Hepatocyte (in vitro differentiated cells): ENCODE measurements around the gene ZNF446. TPM values are rescaled to one million over a fixed set of nuclear protein-coding genes. Genes with fewer than 3 reads are reported as not detected.

Experiments used
- DNase-seq: peaks from one replicate; pipeline ENCODE4 v3.0.0-alpha.2; 2016; ENCODE audit warnings: low spot score
- H2AFZ ChIP-seq: fragments of 200-600 bp; sonication (generic); 2 replicates; pipeline ENCODE4 v1.6.0; 2016; ENCODE audit warnings: antibody characterized with exemption, mild to moderate bottlenecking
- H3K27ac ChIP-seq: fragments of 200-600 bp; sonication (generic); 2 replicates; pipeline ENCODE4 v1.5.1; 2016; ENCODE audit warnings: mild to moderate bottlenecking
- H3K27me3 ChIP-seq: fragments of 200-600 bp; sonication (generic); 2 replicates; pipeline ENCODE4 v1.6.1; 2016
- H3K36me3 ChIP-seq: fragments of 200-600 bp; sonication (generic); replicated peaks from 2 replicates; pipeline ENCODE4 v1.5.1; 2016; ENCODE audit warnings: low read depth; ENCODE audit not compliant: insufficient read depth
- H3K4me1 ChIP-seq: fragments of 200-600 bp; sonication (generic); 2 replicates; pipeline ENCODE4 v1.5.1; 2016; ENCODE audit warnings: mild to moderate bottlenecking, moderate library complexity; ENCODE audit not compliant: insufficient read depth
- H3K4me2 ChIP-seq: fragments of 200-600 bp; sonication (generic); 2 replicates; pipeline ENCODE4 v1.6.0; 2016
- H3K4me3 ChIP-seq: fragments of 200-600 bp; sonication (generic); 2 replicates; pipeline ENCODE4 v1.5.1; 2016; ENCODE audit warnings: mild to moderate bottlenecking
- H3K79me2 ChIP-seq: fragments of 200-600 bp; sonication (generic); 2 replicates; pipeline ENCODE4 v1.6.0; 2017; ENCODE audit warnings: mild to moderate bottlenecking
- H3K9me2 ChIP-seq: fragments of 200-600 bp; sonication (generic); replicated peaks from 2 replicates; pipeline ENCODE4 v1.6.0; 2017; ENCODE audit warnings: mild to moderate bottlenecking; ENCODE audit not compliant: insufficient read depth
- H3K9me3 ChIP-seq: fragments of 200-600 bp; sonication (generic); 2 replicates; pipeline ENCODE4 v1.5.1; 2016; ENCODE audit warnings: low read depth, mild to moderate bottlenecking
- H4K20me1 ChIP-seq: fragments of 200-600 bp; sonication (generic); 2 replicates; pipeline ENCODE4 v1.6.0; 2016; ENCODE audit warnings: mild to moderate bottlenecking; ENCODE audit not compliant: insufficient read depth, poor library complexity, severe bottlenecking
- CTCF ChIP-seq: fragments of 200-600 bp; sonication (generic); IDR thresholded peaks from 2 replicates; pipeline ENCODE4 v1.5.1; 2016; ENCODE audit warnings: antibody characterized with exemption, mild to moderate bottlenecking; ENCODE audit not compliant: poor library complexity
- EZH2 ChIP-seq: fragments of 200-600 bp; sonication (generic); IDR thresholded peaks from 2 replicates; pipeline ENCODE4 v1.6.1; 2016; ENCODE audit warnings: antibody characterized with exemption, mild to moderate bottlenecking, borderline replicate concordance
- EZH2phosphoT487 ChIP-seq: fragments of 200-600 bp; sonication (generic); IDR thresholded peaks from one replicate; pipeline ENCODE4 v1.6.1; 2018; ENCODE audit warnings: antibody characterized with exemption, mild to moderate bottlenecking, low read depth, moderate library complexity; ENCODE audit not compliant: unreplicated experiment, severe bottlenecking
- WGBS: methylation state at CpG from one replicate; pipeline ENCODE4 v1.1.6; 2016; ENCODE audit warnings: low lambda C conversion rate; ENCODE audit errors: missing lambda C conversion rate; 5-methylcytosine and 5-hydroxymethylcytosine counted together
- polyA plus RNA-seq: library from polyadenylated mRNA; unstranded; fragments of >200 nt; fragmentation: Nextera tagmentation; extraction: Ambion mirVana; gene quantifications from 2 replicates; pipeline ENCODE4 v1.2.1, GENCODE V29; 2016
- total RNA-seq: library from RNA; depleted of rRNA; stranded (reverse); fragments of >200 nt; gene quantifications from 2 replicates; pipeline ENCODE4 v1.2.3, GENCODE V29; 2014

The ZNF446 gene
- total and polyA plus RNA-seq, 2 experiments from 2014 or later: 13.8 to 20.5 TPM

GRCh38 chr19:58479736-58480480, 3.8 kb downstream of the ZNF446 start:
- TF ChIP-seq EZH2 (no peak), CTCF (no peak), EZH2phosphoT487 (no peak)
- H3K9me3 ChIP-seq: no peaks in the 10 kb centered on the region
- H4K20me1 ChIP-seq: no peaks in the 10 kb centered on the region
- no peaks in the 10 kb centered on the region for H3K36me3 ChIP-seq
- no peak overlapping the region for H3K4me2 ChIP-seq
- H3K79me2 ChIP-seq: peaks cover 6% of the 10 kb centered on the region
- no peaks in the 10 kb centered on the region for H3K27me3 ChIP-seq
- WGBS: 95% methylated on average over 27 of the region's 28 CpGs
- H2AFZ ChIP-seq: no peak overlapping the region
- H3K9me2 ChIP-seq: no peaks in the 10 kb centered on the region
- no peak for DNase-seq
- H3K4me1 ChIP-seq: peaks cover 11% of the 10 kb centered on the region
- no peak overlapping the region for H3K4me3 ChIP-seq
- no peak overlapping the region for H3K27ac ChIP-seq

- no peak overlapping the region for H2AFZ ChIP-seq
- TF ChIP-seq EZH2phosphoT487: no peak
- no peak for TF ChIP-seq EZH2
- no peak for TF ChIP-seq CTCF
- no peak overlapping the region for H3K4me2 ChIP-seq
- no peaks in the 10 kb centered on the region for H4K20me1 ChIP-seq
- H3K9me3 ChIP-seq: no peaks in the 10 kb centered on the region
- no peaks in the 10 kb centered on the region for H3K27me3 ChIP-seq
- no peak overlapping the region for H3K27ac ChIP-seq
- H3K4me1 ChIP-seq: peaks cover 8% of the 10 kb centered on the region
- WGBS: 96% methylated on average over 20 of the region's 20 CpGs
- no peak for DNase-seq
- peaks cover 6% of the 10 kb centered on the region for H3K79me2 ChIP-seq
- H3K4me3 ChIP-seq: no peak overlapping the region
- no peaks in the 10 kb centered on the region for H3K9me2 ChIP-seq
- H3K36me3 ChIP-seq: no peaks in the 10 kb centered on the region
Observed at GRCh38 chr19:58480481-58480830, 4.3 kb downstream of the ZNF446 start.

- no peak for DNase-seq
- H3K27me3 ChIP-seq: no peaks in the 10 kb centered on the region
- H3K79me2 ChIP-seq: peaks cover 6% of the 10 kb centered on the region
- H3K4me3 ChIP-seq: no peak overlapping the region
- TF ChIP-seq EZH2: no peak
- TF ChIP-seq EZH2phosphoT487: no peak
- no peak for TF ChIP-seq CTCF
- no peaks in the 10 kb centered on the region for H4K20me1 ChIP-seq
- H3K9me3 ChIP-seq: no peaks in the 10 kb centered on the region
- H3K4me1 ChIP-seq: peaks cover 8% of the 10 kb centered on the region
- H3K4me2 ChIP-seq: no peak overlapping the region
- H3K36me3 ChIP-seq: no peaks in the 10 kb centered on the region
- H3K27ac ChIP-seq: no peak overlapping the region
- no peaks in the 10 kb centered on the region for H3K9me2 ChIP-seq
- no peak overlapping the region for H2AFZ ChIP-seq
- 81% methylated on average over 2 of the region's 2 CpGs for WGBS
Observed at GRCh38 chr19:58480831-58481230, 4.7 kb downstream of the ZNF446 start.
